Small intestine (tissue), 7 donors: ENCODE measurements around the gene ZEB2. TPM values are rescaled to one million over a fixed set of nuclear protein-coding genes. Genes with fewer than 3 reads are reported as not detected.

Experiments
- DNase-seq, 2 donors: peaks; one replicate each; pipeline versions ENCODE4 v3.0.0 to v3.0.0-alpha.2; 2013
- FAIRE-seq: peaks from 2 replicates; lab custom pipeline; 2012; peaks lifted over from hg19 to GRCh38; lab: Jason Lieb, UNC
- H3K27ac ChIP-seq, 3 donors: one replicate each; pipeline ENCODE4 v1.5.1; 2013; ENCODE audit warnings: low read length in 2 of 3, mild to moderate bottlenecking in 2 of 3, control low read depth in 1 of 3, inconsistent platforms in 1 of 3, low read depth in 1 of 3, moderate library complexity in 1 of 3
- H3K27me3 ChIP-seq, 3 donors: one replicate each; pipeline ENCODE4 v1.6.1; 2013; ENCODE audit warnings: low read length in 3 of 3, inconsistent platforms in 1 of 3; ENCODE audit not compliant: control insufficient read depth in 3 of 3, insufficient read depth in 3 of 3
- H3K36me3 ChIP-seq, 3 donors: one replicate each; pipeline ENCODE4 v1.6.1; 2013; ENCODE audit warnings: low read length in 3 of 3, inconsistent platforms in 1 of 3, low read depth in 1 of 3, mild to moderate bottlenecking in 1 of 3, moderate library complexity in 1 of 3; ENCODE audit not compliant: control insufficient read depth in 3 of 3, insufficient read depth in 2 of 3
- H3K4me1 ChIP-seq, 3 donors: one replicate each; pipeline ENCODE4 v1.6.1; 2013; ENCODE audit warnings: low read length in 2 of 3, inconsistent platforms in 1 of 3, low read depth in 1 of 3, mild to moderate bottlenecking in 1 of 3, moderate library complexity in 1 of 3; ENCODE audit not compliant: control insufficient read depth in 3 of 3, insufficient read depth in 2 of 3
- H3K4me3 ChIP-seq, 3 donors: one replicate each; pipeline ENCODE4 v1.5.1; 2013; ENCODE audit warnings: low read length in 3 of 3, control low read depth in 1 of 3, inconsistent platforms in 1 of 3, low read depth in 1 of 3, mild to moderate bottlenecking in 1 of 3, moderate library complexity in 1 of 3
- H3K9me3 ChIP-seq, 2 donors: one replicate each; pipeline ENCODE4 v1.6.1; 2013; ENCODE audit warnings: low read depth in 1 of 2, low read length in 1 of 2; ENCODE audit not compliant: control insufficient read depth in 2 of 2, insufficient read depth in 1 of 2
- WGBS, 3 donors: extraction: QIAGEN DNeasy Blood & Tissue Kit; methylation state at CpG; one replicate each; pipeline ENCODE4 v1.1.7; 2013; 5-methylcytosine and 5-hydroxymethylcytosine counted together
- polyA plus RNA-seq, 4 donors: library from polyadenylated mRNA; stranded (reverse) in 3 of 4; unstranded in 1 of 4; fragments of 200-250 nt in 3 of 4; fragments of 120-200 nt in 1 of 4; gene quantifications; one replicate each; pipeline versions ENCODE4 v1.2.1 to v1.2.3, GENCODE V29; 2013
- donor health status: healthy with polysubstance abuse.
- donor health status: control.
- donor health status: control.
- donor health status: Bipolar disorder and iron deficiency.
- donor health status: healthy.

ZEB2 gene
- polyA plus RNA-seq, 4 donors = 2.0 to 30.9 (median 15.3) TPM

DNA sequence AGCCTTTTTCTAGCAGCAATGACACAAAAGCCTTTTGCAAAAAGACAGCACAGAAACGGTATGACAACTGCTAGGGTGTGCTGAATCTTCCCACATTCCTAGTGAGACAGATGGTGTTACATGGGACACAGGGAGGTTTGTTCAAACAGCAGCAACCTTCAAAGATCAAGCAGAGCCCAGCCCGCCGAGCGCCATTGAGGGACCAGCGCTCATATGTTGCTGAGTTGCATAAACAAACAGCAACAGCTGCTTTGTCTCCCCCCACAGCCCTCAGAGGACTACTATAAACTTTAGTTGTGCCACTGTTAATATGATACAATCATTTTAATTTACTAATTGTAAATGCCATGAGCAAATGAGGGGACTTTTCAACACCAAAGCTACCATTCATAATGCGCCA is 117.7 kb downstream of the ZEB2 start:
- no peak overlapping the region for H3K4me3 ChIP-seq
- no peaks in the 10 kb centered on the region for H3K9me3 ChIP-seq
- H3K36me3 ChIP-seq = peaks cover 0 to 6% (median 0%) of the 10 kb centered on the region in 3 donors
- no peaks in the 10 kb centered on the region for H3K4me1 ChIP-seq
- DNase-seq = no peak
- peak overlapping the region in 1 of 3 donors; percentile 37 for H3K27ac ChIP-seq
- no peak for FAIRE-seq
- WGBS, 3 donors = 60 to 74% (median 72%) methylated on average over 6 of the region's 6 CpGs
- peaks cover 0 to 11% (median 0%) of the 10 kb centered on the region in 3 donors for H3K27me3 ChIP-seq

DNA sequence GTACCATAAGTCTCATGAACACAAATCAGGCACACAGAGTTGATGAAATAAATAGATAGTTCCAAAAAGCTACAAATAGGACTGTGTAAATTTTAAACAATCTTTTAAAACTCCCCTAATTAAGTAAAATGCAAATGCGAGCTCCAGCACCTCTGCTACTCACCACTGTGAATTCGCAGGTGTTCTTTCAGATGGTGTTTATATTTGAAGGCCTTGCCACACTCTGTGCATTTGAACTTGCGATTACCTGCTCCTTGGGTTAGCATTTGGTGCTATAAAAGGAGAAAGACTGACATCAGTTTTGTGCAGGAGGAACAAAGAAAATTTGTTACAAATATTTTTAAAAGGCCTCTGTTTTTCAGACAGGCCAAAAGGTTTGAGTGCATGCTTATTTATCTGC is 118.9 kb downstream of the ZEB2 start:
- H3K36me3 ChIP-seq = peaks cover 0 to 6% (median 0%) of the 10 kb centered on the region in 3 donors
- DNase-seq = no peak
- FAIRE-seq = no peak
- no peak overlapping the region for H3K4me3 ChIP-seq
- no peaks in the 10 kb centered on the region for H3K9me3 ChIP-seq
- no peaks in the 10 kb centered on the region for H3K4me1 ChIP-seq
- H3K27me3 ChIP-seq = peaks cover 0 to 11% (median 0%) of the 10 kb centered on the region in 3 donors
- H3K27ac ChIP-seq = no peak overlapping the region
- WGBS, 3 donors = 84 to 89% (median 88%) methylated on average over 3 of the region's 3 CpGs

- no peak for DNase-seq
- Histone ChIP-seq H3K9me3 (no peaks in the 10 kb centered on the region), H3K4me1 (no peaks in the 10 kb centered on the region), H3K27me3 (no peaks in the 10 kb centered on the region), H3K27ac (no peak overlapping the region), H3K36me3 (no peaks in the 10 kb centered on the region), H3K4me3 (no peak overlapping the region)
- no peak for FAIRE-seq
- WGBS, 3 donors = 93 to 97% (median 93%) methylated on average over 6 of the region's 6 CpGs
These were observed 123.6 kb downstream of the ZEB2 start for GRCh38 chr2:144396318-144396717.

GRCh38 chr2:144390424-144391020 is 129.4 kb downstream of the ZEB2 start:
- no peaks in the 10 kb centered on the region for H3K4me1 ChIP-seq
- 93 to 98% (median 98%) methylated on average over 1 of the region's 1 CpG for WGBS, 3 donors
- no peak for DNase-seq
- peaks cover 0 to 13% (median 0%) of the 10 kb centered on the region in 3 donors for H3K27me3 ChIP-seq
- peaks cover 0 to 5% (median 0%) of the 10 kb centered on the region in 3 donors for H3K36me3 ChIP-seq
- H3K27ac ChIP-seq = no peak overlapping the region
- FAIRE-seq = no peak
- no peaks in the 10 kb centered on the region for H3K9me3 ChIP-seq
- H3K4me3 ChIP-seq = no peak overlapping the region

DNA sequence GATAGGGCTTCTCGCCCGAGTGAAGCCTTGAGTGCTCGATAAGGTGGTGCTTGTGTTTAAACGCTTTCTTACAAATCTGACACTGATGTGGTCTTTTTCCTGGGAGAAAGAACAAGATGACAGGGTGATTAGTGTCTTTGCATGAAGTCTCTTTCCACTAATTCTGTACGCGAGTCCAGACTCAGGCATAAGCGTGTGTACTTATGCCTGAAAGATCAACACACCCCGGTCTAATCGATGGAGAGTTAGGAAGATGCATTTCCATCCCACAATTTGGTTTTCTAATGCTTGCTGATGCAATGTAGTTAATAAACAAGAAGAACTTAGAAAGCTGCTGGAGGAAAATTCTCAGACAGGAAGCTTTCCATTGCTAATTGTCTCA is 130.0 kb downstream of the ZEB2 start:
- peak overlapping the region in 2 of 3 donors; percentile 40 to 61 for H3K4me3 ChIP-seq
- H3K27me3 ChIP-seq = peaks cover 0 to 13% (median 0%) of the 10 kb centered on the region in 3 donors
- no peak for FAIRE-seq
- DNase-seq = no peak
- H3K27ac ChIP-seq = no peak overlapping the region
- 27 to 64% (median 29%) methylated on average over 9 of the region's 9 CpGs for WGBS, 3 donors
- peaks cover 0 to 5% (median 0%) of the 10 kb centered on the region in 3 donors for H3K36me3 ChIP-seq
- no peaks in the 10 kb centered on the region for H3K9me3 ChIP-seq
- H3K4me1 ChIP-seq = no peaks in the 10 kb centered on the region

DNA sequence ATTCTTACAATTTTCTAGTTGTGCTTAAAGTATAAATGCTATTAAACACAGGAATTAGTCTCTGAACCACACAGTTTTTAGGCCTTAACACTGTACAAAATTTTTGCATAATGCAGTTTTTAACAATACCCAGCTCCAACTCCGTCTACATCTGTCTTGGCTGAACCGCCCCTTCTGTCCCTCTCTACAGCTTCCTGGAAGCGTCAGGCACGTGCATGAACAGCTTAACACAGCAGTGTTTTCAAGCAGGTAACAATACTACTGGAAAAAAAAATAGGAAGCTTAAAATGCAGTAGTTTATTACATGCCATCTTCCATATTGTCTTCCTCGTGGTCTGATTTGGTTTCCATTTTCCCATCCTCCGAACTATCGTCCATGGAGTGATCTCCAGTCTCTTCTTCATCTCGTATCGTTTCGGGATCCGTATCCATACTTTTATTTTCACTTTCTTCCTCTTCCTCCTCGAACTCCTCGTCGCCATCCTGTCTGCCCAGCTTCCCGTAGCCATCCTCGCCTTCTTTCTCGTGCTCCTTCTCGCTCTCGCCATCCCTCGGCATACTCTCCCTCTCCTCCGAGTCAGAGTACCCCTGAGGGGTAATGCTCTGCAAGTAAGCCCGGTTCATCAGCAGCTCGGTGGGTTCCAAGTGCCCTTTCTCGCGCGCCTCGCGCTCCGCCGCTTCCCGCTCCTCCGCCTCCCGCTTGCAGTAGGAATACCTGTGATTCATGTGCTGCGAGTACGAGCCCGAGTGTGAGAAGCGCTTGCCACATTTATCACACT is 130.6 kb downstream of the ZEB2 start:
- WGBS, 3 donors = 18 to 60% (median 39%) methylated on average over 37 of the region's 37 CpGs

DNA sequence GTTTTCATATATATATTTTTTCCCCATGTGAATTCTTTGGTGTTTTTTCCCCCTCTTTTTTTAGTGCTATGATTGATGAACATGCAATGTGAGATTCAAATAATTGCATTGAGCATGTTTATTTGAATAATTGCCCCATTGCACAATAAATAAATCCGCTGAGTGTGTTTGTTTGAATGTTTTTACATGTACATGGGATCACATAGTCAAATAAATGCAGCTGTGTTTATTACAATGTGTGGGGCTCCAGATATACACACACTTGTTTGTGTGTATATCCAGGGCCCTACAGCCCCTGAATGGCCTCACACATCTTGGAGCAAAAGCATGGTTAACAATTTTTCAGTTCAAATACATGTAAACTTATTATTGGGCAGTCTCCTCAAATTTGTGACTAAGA is 134.5 kb downstream of the ZEB2 start:
- 70 to 79% (median 79%) methylated on average over 1 of the region's 1 CpG for WGBS, 3 donors
- DNase-seq (no peak), FAIRE-seq (no peak)

More for the DNA sequence above, 130.6 kb downstream of the ZEB2 start:
- peak overlapping the region in 1 of 3 donors; percentile 19 for H3K27ac ChIP-seq
- H3K27me3 ChIP-seq = peaks cover 0 to 13% (median 0%) of the 10 kb centered on the region in 3 donors
- H3K36me3 ChIP-seq = peaks cover 0 to 5% (median 0%) of the 10 kb centered on the region in 3 donors
- H3K9me3 ChIP-seq = no peaks in the 10 kb centered on the region
- DNase-seq (peak; percentile 47 to 53), FAIRE-seq (no peak)
- peak overlapping the region in 2 of 3 donors; percentile 40 to 61 for H3K4me3 ChIP-seq
- no peaks in the 10 kb centered on the region for H3K4me1 ChIP-seq

GRCh38 chr2:144383571-144384100 is 136.3 kb downstream of the ZEB2 start:
- H3K36me3 ChIP-seq = no peaks in the 10 kb centered on the region
- H3K9me3 ChIP-seq = no peaks in the 10 kb centered on the region
- no peak overlapping the region for H3K4me3 ChIP-seq
- no peaks in the 10 kb centered on the region for H3K4me1 ChIP-seq
- no peak overlapping the region for H3K27ac ChIP-seq
- DNase-seq (no peak), FAIRE-seq (no peak)
- 83 to 92% (median 89%) methylated on average over 4 of the region's 4 CpGs for WGBS, 3 donors
- peaks cover 0 to 8% (median 0%) of the 10 kb centered on the region in 3 donors for H3K27me3 ChIP-seq

More for the DNA sequence above, 134.5 kb downstream of the ZEB2 start:
- Histone ChIP-seq H3K4me1 (no peaks in the 10 kb centered on the region), H3K9me3 (no peaks in the 10 kb centered on the region), H3K27me3 (peaks cover 0 to 14% (median 0%) of the 10 kb centered on the region in 3 donors), H3K36me3 (peaks cover 0 to 5% (median 0%) of the 10 kb centered on the region in 3 donors), H3K4me3 (no peak overlapping the region), H3K27ac (no peak overlapping the region)
